Measurements from ENCODE around the gene CYP19A1. TPM values are rescaled to one million over a fixed set of nuclear protein-coding genes. Genes with fewer than 3 reads are reported as not detected.

The CYP19A1 gene
- total RNA-seq, 1 donor from 2014 or later = not detected

DNA sequence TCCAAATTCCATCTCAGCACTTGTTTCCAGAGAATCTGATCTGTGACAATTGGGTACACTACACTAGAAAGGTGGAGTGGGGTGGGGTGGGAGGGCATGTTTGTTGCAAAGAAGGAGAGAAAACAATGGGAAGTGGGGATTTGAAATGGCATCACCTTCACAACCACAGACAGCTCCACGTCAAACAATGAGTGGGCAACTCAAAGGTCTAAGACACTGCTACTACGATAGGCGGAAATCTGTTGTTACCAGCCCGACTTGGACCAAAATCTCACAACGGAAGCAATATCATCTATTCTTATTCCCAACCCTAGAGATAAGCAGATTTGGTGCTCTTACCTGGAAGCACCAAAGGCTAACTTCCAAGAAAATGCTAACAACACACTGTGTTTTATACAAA lies 3.3 kb downstream of the CYP19A1 start:
- H3K4me3 Mint-ChIP-seq (ENCODE audit: unreplicated experiment) = no peak overlapping the region
- H3K27me3 Mint-ChIP-seq (ENCODE audit: low read depth) = peaks cover 15% of the 10 kb centered on the region
- TF ChIP-seq CTCF (IDR thresholded peaks at IDR 0.05) = no peak
- H3K36me3 Mint-ChIP-seq (ENCODE audit: low read depth) = peaks cover under 1% of the 10 kb centered on the region
- no peak for DNase-seq (ENCODE audit: low spot score)
- no peak overlapping the region for H3K27ac Mint-ChIP-seq (ENCODE audit: unreplicated experiment)
- no peaks in the 10 kb centered on the region for H3K4me1 Mint-ChIP-seq (ENCODE audit: low read depth)
- H3K9me3 Mint-ChIP-seq (ENCODE audit: low read depth) = no peaks in the 10 kb centered on the region

DNA sequence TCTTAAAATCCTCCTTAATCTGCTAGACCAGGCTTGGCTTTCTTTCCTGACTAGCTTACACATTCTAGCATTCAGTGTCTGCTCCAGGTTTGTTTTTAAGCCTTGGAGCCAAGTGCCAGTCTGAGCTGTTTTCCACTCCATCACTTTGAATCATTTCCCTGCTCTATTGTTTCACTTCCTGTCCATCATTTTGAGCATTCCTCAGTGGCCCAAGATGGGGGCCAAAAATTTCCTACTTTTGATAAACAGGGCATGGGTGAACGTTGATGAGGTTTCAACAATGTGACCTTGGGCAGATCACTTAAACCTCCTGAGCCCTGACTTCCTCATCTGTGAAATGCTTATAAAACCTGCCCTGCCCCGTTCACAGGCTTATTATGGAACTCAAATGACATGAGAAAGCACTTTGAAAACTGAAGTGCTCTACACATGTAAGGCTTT lies 4.4 kb downstream of the CYP19A1 start:
- H3K9me3 Mint-ChIP-seq (ENCODE audit: low read depth) = no peaks in the 10 kb centered on the region
- peaks cover 2% of the 10 kb centered on the region for H3K36me3 Mint-ChIP-seq (ENCODE audit: low read depth)
- H3K27ac Mint-ChIP-seq (ENCODE audit: unreplicated experiment) = no peak overlapping the region
- H3K27me3 Mint-ChIP-seq (ENCODE audit: low read depth) = peaks cover 9% of the 10 kb centered on the region
- DNase-seq (ENCODE audit: low spot score) = no peak
- H3K4me3 Mint-ChIP-seq (ENCODE audit: unreplicated experiment) = no peak overlapping the region
- H3K4me1 Mint-ChIP-seq (ENCODE audit: low read depth) = no peaks in the 10 kb centered on the region
- no peak for TF ChIP-seq CTCF (IDR thresholded peaks at IDR 0.05)

DNA sequence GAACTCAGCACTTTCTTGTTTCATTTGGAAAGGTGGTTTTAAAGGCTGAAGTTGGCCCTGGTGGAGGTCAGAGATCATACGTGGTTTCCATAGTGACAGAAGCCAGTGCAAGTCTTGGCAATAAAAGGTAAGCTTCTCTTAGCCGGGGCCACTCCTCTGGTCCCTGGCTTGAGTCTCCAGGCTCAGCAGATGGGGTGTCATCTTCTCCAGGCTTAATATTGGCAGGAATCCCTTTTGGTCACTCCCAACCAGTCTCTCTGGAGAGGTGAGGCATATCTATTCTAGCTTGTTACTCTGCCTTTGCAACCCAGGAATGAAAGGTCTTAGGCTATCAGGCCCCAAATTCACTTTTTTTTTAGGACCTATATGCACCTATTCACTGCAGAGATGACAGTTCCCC lies 4.8 kb downstream of the CYP19A1 start:
- no peak for TF ChIP-seq CTCF (IDR thresholded peaks at IDR 0.05)
- no peaks in the 10 kb centered on the region for H3K4me1 Mint-ChIP-seq (ENCODE audit: low read depth)
- H3K27ac Mint-ChIP-seq (ENCODE audit: unreplicated experiment) = no peak overlapping the region
- no peaks in the 10 kb centered on the region for H3K9me3 Mint-ChIP-seq (ENCODE audit: low read depth)
- no peak for DNase-seq (ENCODE audit: low spot score)
- peaks cover 2% of the 10 kb centered on the region for H3K36me3 Mint-ChIP-seq (ENCODE audit: low read depth)
- no peak overlapping the region for H3K4me3 Mint-ChIP-seq (ENCODE audit: unreplicated experiment)
- peaks cover 9% of the 10 kb centered on the region for H3K27me3 Mint-ChIP-seq (ENCODE audit: low read depth)

- no peak for DNase-seq (ENCODE audit: low spot score)
- H3K27ac Mint-ChIP-seq (ENCODE audit: unreplicated experiment) = no peak overlapping the region
Measured at GRCh38 chr15:51332206-51333147, 5.9 kb downstream of the CYP19A1 start.

DNA sequence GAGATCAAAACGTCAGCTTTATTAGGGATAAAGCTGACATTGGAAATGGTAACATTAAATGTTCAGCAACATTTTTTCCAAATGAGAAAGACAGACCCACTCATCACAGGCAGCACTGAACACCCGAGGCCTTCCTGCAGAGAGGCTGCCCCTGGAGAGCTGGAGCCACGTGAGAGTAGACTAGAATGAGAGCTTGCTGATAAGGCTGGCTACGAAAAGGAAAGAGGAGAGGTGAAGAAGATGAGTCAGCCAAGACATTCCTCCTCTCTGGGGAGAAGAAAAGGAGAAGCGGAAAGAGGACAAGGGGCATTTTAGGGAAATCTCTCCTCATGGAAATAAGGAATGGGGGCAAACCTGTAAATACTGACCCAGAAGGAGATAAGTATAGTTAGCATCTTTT lies 7.3 kb downstream of the CYP19A1 start:
- no peak for DNase-seq (ENCODE audit: low spot score)
- Mint-ChIP-seq H3K4me1 (ENCODE audit: low read depth) (no peaks in the 10 kb centered on the region), H3K27me3 (ENCODE audit: low read depth) (peaks cover 6% of the 10 kb centered on the region), H3K36me3 (ENCODE audit: low read depth) (peaks cover 2% of the 10 kb centered on the region), H3K9me3 (ENCODE audit: low read depth) (no peaks in the 10 kb centered on the region), H3K27ac (ENCODE audit: unreplicated experiment) (no peak overlapping the region), H3K4me3 (ENCODE audit: unreplicated experiment) (no peak overlapping the region)
- TF ChIP-seq CTCF (IDR thresholded peaks at IDR 0.05) = no peak

More at GRCh38 chr15:51332206-51333147, 5.9 kb downstream of the CYP19A1 start:
- Mint-ChIP-seq H3K36me3 (ENCODE audit: low read depth) (peaks cover 2% of the 10 kb centered on the region), H3K4me1 (ENCODE audit: low read depth) (no peaks in the 10 kb centered on the region), H3K9me3 (ENCODE audit: low read depth) (no peaks in the 10 kb centered on the region), H3K4me3 (ENCODE audit: unreplicated experiment) (no peak overlapping the region), H3K27me3 (ENCODE audit: low read depth) (peaks cover 6% of the 10 kb centered on the region)
- TF ChIP-seq CTCF (IDR thresholded peaks at IDR 0.05) = no peak

Data from chondrocyte (in vitro differentiated cells).